PC-9 (cell line): Measurements from ENCODE around the gene ACBD4. TPM values are rescaled to one million over a fixed set of nuclear protein-coding genes. Genes with fewer than 3 reads are reported as not detected.

Source experiments
- BruUV-seq: library from RNA; stranded (reverse); fragments of 400-500 nt; replicated peaks from 2 replicates; lab custom pipeline; 2021; lab: Mats Ljungman, UMichigan
- CTCF ChIA-PET: fragments of 300-600 bp; sonication (Branson Sonifier 250); formaldehyde crosslinking; loops from one replicate; lab custom pipeline; 2022; ENCODE audit warnings: antibody characterized with exemption; lab: Charles Lee
- POLR2A ChIA-PET: fragments of 300-600 bp; sonication (Branson Sonifier 250); formaldehyde crosslinking; loops from one replicate; lab custom pipeline; 2022; ENCODE audit warnings: antibody characterized with exemption; ENCODE audit not compliant: unreplicated experiment; lab: Charles Lee
- DNase-seq, 2 experiments: peaks; one replicate each; pipeline versions ENCODE4 v3.0.0 to v3.0.0-alpha.2; 2015 to 2022; ENCODE audit warnings: mixed read lengths in 1 of 2
- H2AFZ ChIP-seq: fragments of 200-600 bp; sonication (generic); 2 replicates; pipeline ENCODE4 v1.8.1; 2017; ENCODE audit warnings: antibody characterized with exemption
- H3F3A ChIP-seq: fragments of 200-600 bp; sonication (generic); 2 replicates; pipeline ENCODE4 v1.8.1; 2017; ENCODE audit warnings: antibody characterized with exemption, mild to moderate bottlenecking, low read depth; ENCODE audit not compliant: insufficient read depth
- H3K27ac ChIP-seq: fragments of 200-600 bp; sonication (generic); 2 replicates; pipeline ENCODE4 v1.6.1; 2016; ENCODE audit warnings: mixed run types
- H3K27me3 ChIP-seq: fragments of 200-600 bp; sonication (generic); 2 replicates; pipeline ENCODE4 v1.6.1; 2016; ENCODE audit warnings: low read depth, mixed run types; ENCODE audit not compliant: insufficient read depth
- H3K36me3 ChIP-seq: fragments of 200-600 bp; sonication (generic); 2 replicates; pipeline ENCODE4 v1.6.1; 2016; ENCODE audit warnings: low read depth, mixed run types
- H3K4me1 ChIP-seq: fragments of 200-600 bp; sonication (generic); replicated peaks from 2 replicates; pipeline ENCODE4 v1.6.1; 2016; ENCODE audit warnings: mixed run types; ENCODE audit not compliant: insufficient read depth
- H3K4me2 ChIP-seq: fragments of 200-600 bp; sonication (generic); 2 replicates; pipeline ENCODE4 v1.6.1; 2017; ENCODE audit warnings: mixed run types
- H3K4me3 ChIP-seq: fragments of 200-600 bp; sonication (generic); 2 replicates; pipeline ENCODE4 v1.6.1; 2016; ENCODE audit warnings: mixed run types
- H3K79me2 ChIP-seq: fragments of 200-600 bp; sonication (generic); 2 replicates; pipeline ENCODE4 v1.6.1; 2017; ENCODE audit warnings: low read depth, mixed run types
- H3K9me2 ChIP-seq: fragments of 200-600 bp; sonication (generic); 2 replicates; pipeline ENCODE4 v1.8.1; 2017; ENCODE audit warnings: mild to moderate bottlenecking; ENCODE audit not compliant: insufficient read depth
- H3K9me3 ChIP-seq: fragments of 200-600 bp; sonication (generic); 2 replicates; pipeline ENCODE4 v1.8.1; 2016; ENCODE audit warnings: low read depth; ENCODE audit not compliant: insufficient read depth
- H4K20me1 ChIP-seq: fragments of 200-600 bp; sonication (generic); 2 replicates; pipeline ENCODE4 v1.8.1; 2017; ENCODE audit not compliant: insufficient read depth
- EZH2 ChIP-seq: fragments of 200-600 bp; sonication (generic); IDR thresholded peaks from 2 replicates; pipeline ENCODE4 v1.8.0; 2017; ENCODE audit warnings: antibody characterized with exemption, low read depth
- intact Hi-C: fragments of 100-400 bp; cut with micrococcal nuclease; formaldehyde crosslinking; loops from one replicate; pipeline ENCODE4 v1.10.0; 2022; ENCODE audit not compliant: unreplicated experiment
- total RNA-seq: library from RNA; stranded (reverse); gene quantifications from 2 replicates; pipeline ENCODE4 v1.2.3, GENCODE V29; 2021
- TF ChIP-seq, protein P1 (sequence below): fragments of 200-600 bp; sonication (generic); conservative IDR thresholded peaks from 2 replicates; pipeline ENCODE4 v1.6.1; 2017; ENCODE audit warnings: mixed run types, antibody characterized with exemption, mild to moderate bottlenecking, moderate library complexity

ACBD4 gene
- total RNA-seq, 1 experiment from 2014 or later: 14.6 TPM

DNA sequence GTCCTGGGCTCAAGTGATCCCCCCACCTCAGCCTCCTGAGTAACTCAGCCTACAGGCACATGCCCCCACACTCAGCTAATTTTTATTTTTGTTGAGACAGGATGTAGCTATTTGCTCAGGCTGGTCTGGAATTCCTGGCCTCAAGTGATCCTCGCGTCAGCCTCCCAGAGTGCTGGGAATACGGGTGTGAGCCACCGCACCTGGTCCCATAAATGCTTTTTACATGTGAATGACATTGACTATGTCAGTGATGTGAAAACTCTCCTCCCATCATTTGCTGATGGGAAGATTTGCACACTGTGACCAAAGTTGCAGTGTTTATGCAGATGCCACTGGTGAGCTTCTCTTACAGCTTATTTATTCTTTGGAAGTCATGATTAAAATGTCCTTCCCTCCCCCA, 18.2 kb upstream of the ACBD4 start:
- intact Hi-C loops: no loop called here
- Histone ChIP-seq H3K27me3 (no peaks in the 10 kb centered on the region), H3K9me3 (no peaks in the 10 kb centered on the region), H3F3A (no peaks in the 10 kb centered on the region), H3K4me3 (no peak overlapping the region), H3K9me2 (no peaks in the 10 kb centered on the region), H2AFZ (no peak overlapping the region), H3K27ac (no peak overlapping the region), H3K36me3 (no peaks in the 10 kb centered on the region), H3K4me2 (no peak overlapping the region), H3K4me1 (peaks cover 4% of the 10 kb centered on the region; the same call in 1 of the 2 replicates), H3K79me2 (no peaks in the 10 kb centered on the region), H4K20me1 (no peaks in the 10 kb centered on the region)
- TF ChIP-seq, protein P1, sequence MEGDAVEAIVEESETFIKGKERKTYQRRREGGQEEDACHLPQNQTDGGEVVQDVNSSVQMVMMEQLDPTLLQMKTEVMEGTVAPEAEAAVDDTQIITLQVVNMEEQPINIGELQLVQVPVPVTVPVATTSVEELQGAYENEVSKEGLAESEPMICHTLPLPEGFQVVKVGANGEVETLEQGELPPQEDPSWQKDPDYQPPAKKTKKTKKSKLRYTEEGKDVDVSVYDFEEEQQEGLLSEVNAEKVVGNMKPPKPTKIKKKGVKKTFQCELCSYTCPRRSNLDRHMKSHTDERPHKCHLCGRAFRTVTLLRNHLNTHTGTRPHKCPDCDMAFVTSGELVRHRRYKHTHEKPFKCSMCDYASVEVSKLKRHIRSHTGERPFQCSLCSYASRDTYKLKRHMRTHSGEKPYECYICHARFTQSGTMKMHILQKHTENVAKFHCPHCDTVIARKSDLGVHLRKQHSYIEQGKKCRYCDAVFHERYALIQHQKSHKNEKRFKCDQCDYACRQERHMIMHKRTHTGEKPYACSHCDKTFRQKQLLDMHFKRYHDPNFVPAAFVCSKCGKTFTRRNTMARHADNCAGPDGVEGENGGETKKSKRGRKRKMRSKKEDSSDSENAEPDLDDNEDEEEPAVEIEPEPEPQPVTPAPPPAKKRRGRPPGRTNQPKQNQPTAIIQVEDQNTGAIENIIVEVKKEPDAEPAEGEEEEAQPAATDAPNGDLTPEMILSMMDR: no peak
- no peak for TF ChIP-seq EZH2
- no peak for DNase-seq
- ChIA-PET POLR2A (no interaction called here), CTCF (no interaction called here)
- no TSS peak for BruUV-seq

DNA sequence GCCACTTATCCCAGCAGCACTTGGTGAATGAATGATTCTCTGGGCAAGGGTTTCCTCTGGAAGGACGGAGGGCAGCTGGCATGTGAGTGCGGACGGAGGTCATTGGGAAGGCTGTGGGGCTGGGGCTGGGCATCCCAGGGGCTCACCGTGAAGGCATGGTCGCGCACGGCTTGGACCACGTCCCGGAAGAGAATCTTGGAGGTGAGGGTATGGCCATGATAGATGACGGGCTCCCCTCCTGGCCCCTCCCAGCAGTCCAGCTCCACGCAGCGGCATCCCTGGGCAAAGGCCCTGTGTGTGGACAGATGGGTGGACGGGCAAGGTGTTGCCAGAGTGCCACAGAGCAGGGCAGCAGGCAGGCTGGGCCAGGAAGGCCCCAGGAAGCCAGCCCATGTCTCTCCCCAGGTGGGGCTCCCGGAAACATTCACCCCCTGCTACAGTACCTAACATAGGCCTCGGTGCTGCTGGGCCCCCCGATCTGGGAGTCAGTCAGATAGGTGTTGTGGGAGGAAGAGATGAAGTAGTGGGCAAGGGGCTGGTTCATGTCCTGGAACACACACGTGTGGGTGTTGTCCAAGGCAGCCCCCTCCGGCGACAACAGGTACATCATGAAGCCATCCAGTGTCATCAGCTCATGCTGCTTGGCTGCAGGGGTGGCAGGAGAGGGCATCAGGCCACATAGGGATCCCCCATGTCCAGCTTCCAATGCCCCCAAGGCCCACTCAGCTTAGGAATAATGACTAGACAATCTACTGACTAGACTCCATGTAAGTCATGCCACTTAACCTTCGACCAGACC, 17.4 kb upstream of the ACBD4 start:
- no peaks in the 10 kb centered on the region for H3K36me3 ChIP-seq
- H3K27ac ChIP-seq: no peak overlapping the region
- DNase-seq: no peak
- BruUV-seq: no TSS peak
- H3K79me2 ChIP-seq: no peaks in the 10 kb centered on the region
- H3K9me3 ChIP-seq: no peaks in the 10 kb centered on the region
- no peaks in the 10 kb centered on the region for H4K20me1 ChIP-seq
- intact Hi-C loops: no loop called here
- H3K4me2 ChIP-seq: no peak overlapping the region
- peaks cover 11% of the 10 kb centered on the region for H3K4me1 ChIP-seq
- ChIA-PET CTCF (interaction anchor here (1.6 kb wide), 1 partner anchor 9 kb away, joined by 3 read pairs; no protein-coding TSS in a partner anchor), POLR2A (no interaction called here)
- no peaks in the 10 kb centered on the region for H3K9me2 ChIP-seq
- H3K27me3 ChIP-seq: no peaks in the 10 kb centered on the region
- peaks cover 6% of the 10 kb centered on the region; the same call in 1 of the 2 replicates for H3F3A ChIP-seq
- no peak overlapping the region for H3K4me3 ChIP-seq
- TF ChIP-seq, protein P1: no peak
- no peak for TF ChIP-seq EZH2
- H2AFZ ChIP-seq: no peak overlapping the region

DNA sequence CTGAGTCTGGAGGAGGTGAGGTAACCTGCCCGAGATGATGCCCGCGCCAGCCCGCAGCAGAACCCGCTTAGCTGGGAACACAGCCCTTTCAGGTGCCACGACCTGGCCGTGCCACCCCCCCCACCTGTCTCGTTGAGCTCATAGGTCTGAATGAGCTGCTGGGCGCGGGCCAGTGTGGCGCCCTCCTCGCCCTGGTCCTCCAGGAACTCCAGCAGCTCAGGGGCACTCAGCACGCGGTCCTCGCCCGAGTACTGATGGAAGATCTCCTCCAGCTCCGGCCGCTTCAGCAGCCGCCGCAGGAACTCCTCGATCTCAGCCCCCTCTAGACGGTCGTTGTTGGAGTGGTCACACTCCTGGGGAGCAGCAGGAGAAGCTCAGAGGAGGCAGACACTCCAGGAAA, 16.8 kb upstream of the ACBD4 start:
- peaks cover 18% of the 10 kb centered on the region for H3K4me1 ChIP-seq
- POLR2A ChIA-PET: no interaction called here
- H4K20me1 ChIP-seq: no peaks in the 10 kb centered on the region
- H3K4me3 ChIP-seq: no peak overlapping the region
- no peak overlapping the region for H3K27ac ChIP-seq
- H3K36me3 ChIP-seq: no peaks in the 10 kb centered on the region
- H3K9me2 ChIP-seq: no peaks in the 10 kb centered on the region
- CTCF ChIA-PET: interaction anchor here (1.6 kb wide), 1 partner anchor 10 kb away, joined by 3 read pairs; no protein-coding TSS in a partner anchor
- no peaks in the 10 kb centered on the region for H3K9me3 ChIP-seq
- H2AFZ ChIP-seq: no peak overlapping the region
- H3F3A ChIP-seq: peaks cover 12% of the 10 kb centered on the region; the same call in 1 of the 2 replicates
- no peak for TF ChIP-seq EZH2
- TF ChIP-seq, protein P1: no peak
- intact Hi-C loops: no loop called here
- no peak for DNase-seq
- no TSS peak for BruUV-seq
- no peaks in the 10 kb centered on the region for H3K27me3 ChIP-seq
- no peak overlapping the region for H3K4me2 ChIP-seq
- H3K79me2 ChIP-seq: peaks cover 5% of the 10 kb centered on the region; the same call in 1 of the 2 replicates
